ENCODE results near the gene NRXN2.

GRCh38 chr11:64556721-64557250, 166.2 kb downstream of the NRXN2 start:
- TF ChIP-seq, protein P1, sequence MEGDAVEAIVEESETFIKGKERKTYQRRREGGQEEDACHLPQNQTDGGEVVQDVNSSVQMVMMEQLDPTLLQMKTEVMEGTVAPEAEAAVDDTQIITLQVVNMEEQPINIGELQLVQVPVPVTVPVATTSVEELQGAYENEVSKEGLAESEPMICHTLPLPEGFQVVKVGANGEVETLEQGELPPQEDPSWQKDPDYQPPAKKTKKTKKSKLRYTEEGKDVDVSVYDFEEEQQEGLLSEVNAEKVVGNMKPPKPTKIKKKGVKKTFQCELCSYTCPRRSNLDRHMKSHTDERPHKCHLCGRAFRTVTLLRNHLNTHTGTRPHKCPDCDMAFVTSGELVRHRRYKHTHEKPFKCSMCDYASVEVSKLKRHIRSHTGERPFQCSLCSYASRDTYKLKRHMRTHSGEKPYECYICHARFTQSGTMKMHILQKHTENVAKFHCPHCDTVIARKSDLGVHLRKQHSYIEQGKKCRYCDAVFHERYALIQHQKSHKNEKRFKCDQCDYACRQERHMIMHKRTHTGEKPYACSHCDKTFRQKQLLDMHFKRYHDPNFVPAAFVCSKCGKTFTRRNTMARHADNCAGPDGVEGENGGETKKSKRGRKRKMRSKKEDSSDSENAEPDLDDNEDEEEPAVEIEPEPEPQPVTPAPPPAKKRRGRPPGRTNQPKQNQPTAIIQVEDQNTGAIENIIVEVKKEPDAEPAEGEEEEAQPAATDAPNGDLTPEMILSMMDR (IDR thresholded peaks at IDR 0.05; ENCODE audit: extremely low read depth in 1 of 2, insufficient read depth in 1 of 2, low read depth in 1 of 2, low read length in 2 of 2): no peak
- TF ChIP-seq EZH2 (IDR thresholded peaks at IDR 0.05; ENCODE audit: borderline replicate concordance, low read depth, low read length, severe bottlenecking) (no peak), POLR2A (IDR thresholded peaks at IDR 0.05; ENCODE audit: low read depth, low read length) (no peak), POLR2AphosphoS5 (IDR thresholded peaks at IDR 0.05; ENCODE audit: insufficient read depth, low read depth, low read length) (no peak), GATA2 (IDR thresholded peaks at IDR 0.05; ENCODE audit: insufficient read depth, insufficient read length, low read depth, low read length) (no peak)
- TF ChIP-seq, protein P2, sequence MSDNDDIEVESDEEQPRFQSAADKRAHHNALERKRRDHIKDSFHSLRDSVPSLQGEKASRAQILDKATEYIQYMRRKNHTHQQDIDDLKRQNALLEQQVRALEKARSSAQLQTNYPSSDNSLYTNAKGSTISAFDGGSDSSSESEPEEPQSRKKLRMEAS (IDR thresholded peaks at IDR 0.05; ENCODE audit: insufficient read depth, insufficient read length): no peak

Measured in endothelial cell of umbilical vein (primary cell).